Measurements from ENCODE around the gene GTPBP3.

GRCh38 chr19:17311455-17312188, 25.7 kb upstream of the GTPBP3 start:
- TF ChIP-seq CTCF (IDR thresholded peaks at IDR 0.05) (no peak), POLR2A (IDR thresholded peaks at IDR 0.05) (no peak), POLR2AphosphoS5 (IDR thresholded peaks at IDR 0.05; ENCODE audit: insufficient read depth in 1 of 2, low read depth in 1 of 2) (no peak)
